Activated T-cell treated with anti-CD3 and anti-CD28 coated beads for 1 hour (primary cell): ENCODE results near the gene ZNF516.

ENCODE experiments used
- DNase-seq: peaks from one replicate; pipeline ENCODE4 v3.0.0-alpha.2; 2020; ENCODE audit warnings: low read depth

ZNF516 gene

GRCh38 chr18:76379226-76380126 is 115.6 kb downstream of the ZNF516 start:
- DNase-seq, result no peak

- DNase-seq, result no peak
These were observed 116.4 kb downstream of the ZNF516 start for GRCh38 chr18:76378526-76379215.

GRCh38 chr18:76377359-76377756 is 117.7 kb downstream of the ZNF516 start:
- DNase-seq, result no peak

- no peak for DNase-seq
These were observed 118.2 kb downstream of the ZNF516 start for GRCh38 chr18:76376668-76377358.

GRCh38 chr18:76376225-76376624 is 118.8 kb downstream of the ZNF516 start:
- DNase-seq, result no peak

GRCh38 chr18:76374330-76375281 is 120.4 kb downstream of the ZNF516 start:
- DNase-seq, result no peak

GRCh38 chr18:76373297-76373696 is 121.7 kb downstream of the ZNF516 start:
- DNase-seq, result no peak

GRCh38 chr18:76371301-76372203 is 123.5 kb downstream of the ZNF516 start:
- no peak for DNase-seq

GRCh38 chr18:76370686-76371085 is 124.4 kb downstream of the ZNF516 start:
- DNase-seq, result no peak

GRCh38 chr18:76370201-76370600 is 124.8 kb downstream of the ZNF516 start:
- no peak for DNase-seq

- DNase-seq, result no peak
These were observed 125.3 kb downstream of the ZNF516 start for GRCh38 chr18:76369791-76370190.

GRCh38 chr18:76368976-76369375 is 126.1 kb downstream of the ZNF516 start:
- DNase-seq, result no peak

- no peak for DNase-seq
These were observed 126.8 kb downstream of the ZNF516 start for GRCh38 chr18:76368271-76368670.

- no peak for DNase-seq
These were observed 127.6 kb downstream of the ZNF516 start for GRCh38 chr18:76367168-76368125.

- no peak for DNase-seq
These were observed 129.5 kb downstream of the ZNF516 start for GRCh38 chr18:76365561-76365960.

- no peak for DNase-seq
These were observed 130.5 kb downstream of the ZNF516 start for GRCh38 chr18:76364282-76365259.

- DNase-seq, result no peak
These were observed 131.5 kb downstream of the ZNF516 start for GRCh38 chr18:76363436-76364120.
